AML-193 (cell line): Measurements from ENCODE around the gene COL25A1.
"Not testable (repeated sequence)": the region's sequence is repeated elsewhere in the genome, so short reads cannot be mapped to it uniquely, and the experiment has no call there.

Experiments used
- DNase-seq, 2 experiments: peaks; one replicate each; lab custom pipeline; 2025; lab: John Stamatoyannopoulos, UW

The COL25A1 gene

GRCh38 chr4:108954880-108955279 is 347.6 kb downstream of the COL25A1 start:
- DNase-seq = no peak

GRCh38 chr4:108953941-108954340 is 348.5 kb downstream of the COL25A1 start:
- no peak for DNase-seq

GRCh38 chr4:108950158-108950915 is 352.1 kb downstream of the COL25A1 start:
- no peak for DNase-seq

- no peak for DNase-seq
Observed at GRCh38 chr4:108947526-108947925, 354.9 kb downstream of the COL25A1 start.

GRCh38 chr4:108946237-108946636 is 356.2 kb downstream of the COL25A1 start:
- no peak for DNase-seq

GRCh38 chr4:108943976-108944591 is 358.4 kb downstream of the COL25A1 start:
- DNase-seq = no peak

- no peak for DNase-seq
Observed at GRCh38 chr4:108943371-108943770, 359.1 kb downstream of the COL25A1 start.

GRCh38 chr4:108941904-108942430 is 360.5 kb downstream of the COL25A1 start:
- no peak for DNase-seq

- DNase-seq = no peak
Observed at GRCh38 chr4:108940634-108941033, 361.8 kb downstream of the COL25A1 start.

- DNase-seq = no peak
Observed at GRCh38 chr4:108940149-108940548, 362.3 kb downstream of the COL25A1 start.

- DNase-seq = no peak
Observed at GRCh38 chr4:108937066-108937465, 365.4 kb downstream of the COL25A1 start.

GRCh38 chr4:108933925-108934324 is 368.5 kb downstream of the COL25A1 start:
- DNase-seq = not testable (repeated sequence)

- no peak for DNase-seq
Observed at GRCh38 chr4:108933046-108933445, 369.4 kb downstream of the COL25A1 start.

- DNase-seq = no peak
Observed at GRCh38 chr4:108931926-108932325, 370.5 kb downstream of the COL25A1 start.

GRCh38 chr4:108930186-108930585 is 372.3 kb downstream of the COL25A1 start:
- no peak for DNase-seq

- no peak for DNase-seq
Observed at GRCh38 chr4:108926781-108927180, 375.7 kb downstream of the COL25A1 start.

GRCh38 chr4:108926061-108926460 is 376.4 kb downstream of the COL25A1 start:
- DNase-seq = no peak

- no peak for DNase-seq
Observed at GRCh38 chr4:108922191-108922590, 380.3 kb downstream of the COL25A1 start.

GRCh38 chr4:108920395-108921087 is 381.9 kb downstream of the COL25A1 start:
- no peak for DNase-seq

GRCh38 chr4:108919226-108919893 is 383.1 kb downstream of the COL25A1 start:
- no peak for DNase-seq

GRCh38 chr4:108917255-108917654 is 385.2 kb downstream of the COL25A1 start:
- DNase-seq = no peak

GRCh38 chr4:108916638-108917037 is 385.8 kb downstream of the COL25A1 start:
- no peak for DNase-seq
